Neuronal stem cell (in vitro differentiated cells): ENCODE measurements around the gene OPN5.

Experiments
- DNase-seq: peaks from one replicate; pipeline ENCODE4 v3.0.0-alpha.2; 2013; ENCODE audit warnings: low spot score
- H2AFZ ChIP-seq: one replicate; pipeline ENCODE4 v1.6.1; 2013; ENCODE audit warnings: mild to moderate bottlenecking, low read length, inconsistent platforms
- H2AK5ac ChIP-seq: 2 replicates; pipeline ENCODE4 v1.6.1; 2013; ENCODE audit warnings: low read depth, mild to moderate bottlenecking, inconsistent platforms, low read length, moderate library complexity, mixed read lengths
- H2BK120ac ChIP-seq: 2 replicates; pipeline ENCODE4 v1.6.1; 2013; ENCODE audit warnings: low read depth, mild to moderate bottlenecking, inconsistent platforms, low read length, moderate library complexity, mixed read lengths
- H2BK12ac ChIP-seq: one replicate; pipeline ENCODE4 v1.6.1; 2013; ENCODE audit warnings: low read length, inconsistent platforms
- H2BK15ac ChIP-seq: 2 replicates; pipeline ENCODE4 v1.6.1; 2013; ENCODE audit warnings: mild to moderate bottlenecking, low read length, inconsistent platforms, mixed read lengths
- H2BK5ac ChIP-seq: one replicate; pipeline ENCODE4 v1.6.1; 2013; ENCODE audit warnings: inconsistent platforms, mild to moderate bottlenecking, low read length, moderate library complexity
- H3K14ac ChIP-seq: one replicate; pipeline ENCODE4 v1.6.1; 2013; ENCODE audit warnings: low read length, inconsistent platforms
- H3K18ac ChIP-seq: 2 replicates; pipeline ENCODE4 v1.6.1; 2013; ENCODE audit warnings: low read length, inconsistent platforms
- H3K23ac ChIP-seq: 2 replicates; pipeline ENCODE4 v1.6.1; 2013; ENCODE audit warnings: low read depth, mild to moderate bottlenecking, mixed read lengths, low read length, inconsistent platforms; ENCODE audit not compliant: poor library complexity
- H3K27ac ChIP-seq: replicated peaks from 3 replicates; pipeline ENCODE4 v1.5.1; 2013; ENCODE audit warnings: low read length, inconsistent platforms
- H3K27me3 ChIP-seq, 3 experiments: 2 replicates each; pipeline ENCODE4 v1.6.1; 2013; ENCODE audit warnings: low read length in 3 of 3, mild to moderate bottlenecking in 2 of 3, inconsistent platforms in 1 of 3, low read depth in 1 of 3, mixed read lengths in 1 of 3, moderate library complexity in 1 of 3; ENCODE audit not compliant: control insufficient read depth in 3 of 3, insufficient read depth in 3 of 3
- H3K36me3 ChIP-seq, 2 donors: replicated peaks in 1 of 2; 2 replicates each; pipeline ENCODE4 v1.6.1; 2013; ENCODE audit warnings: low read length in 2 of 2; ENCODE audit not compliant: control insufficient read depth in 2 of 2, insufficient read depth in 2 of 2
- H3K4ac ChIP-seq: 2 replicates; pipeline ENCODE4 v1.6.1; 2013; ENCODE audit warnings: inconsistent platforms, mild to moderate bottlenecking, low read length, moderate library complexity
- H3K4me1 ChIP-seq, 2 donors: 1 replicate in 1 of 2; 2 replicates in 1 of 2; pipeline ENCODE4 v1.6.1; 2013; ENCODE audit warnings: low read length in 2 of 2, low read depth in 1 of 2; ENCODE audit not compliant: control insufficient read depth in 2 of 2, insufficient read depth in 1 of 2
- H3K4me2 ChIP-seq: one replicate; pipeline ENCODE4 v1.6.1; 2013; ENCODE audit warnings: mild to moderate bottlenecking, low read length, inconsistent platforms; ENCODE audit not compliant: insufficient read depth, poor library complexity, severe bottlenecking
- H3K4me3 ChIP-seq, 2 donors: 2 replicates each; pipeline ENCODE4 v1.5.1; 2013; ENCODE audit warnings: low read length in 2 of 2, mild to moderate bottlenecking in 2 of 2, inconsistent platforms in 1 of 2, moderate library complexity in 1 of 2
- H3K79me1 ChIP-seq: one replicate; pipeline ENCODE4 v1.6.1; 2013; ENCODE audit warnings: low read depth, mild to moderate bottlenecking, inconsistent platforms, low read length, moderate library complexity
- H3K9ac ChIP-seq: one replicate; pipeline ENCODE4 v1.6.1; 2013; ENCODE audit warnings: mild to moderate bottlenecking, low read depth, low read length, inconsistent platforms; ENCODE audit not compliant: poor library complexity
- H3K9me3 ChIP-seq, 2 donors: replicated peaks in 1 of 2; 2 replicates each; pipeline versions ENCODE3 to v1.6.1; 2013; ENCODE audit warnings: low read length in 2 of 2, mild to moderate bottlenecking in 2 of 2, inconsistent platforms in 1 of 2, low read depth in 1 of 2, mixed read lengths in 1 of 2, moderate library complexity in 1 of 2; ENCODE audit not compliant: control insufficient read depth in 2 of 2, insufficient read depth in 1 of 2
- H4K8ac ChIP-seq: one replicate; pipeline ENCODE4 v1.6.1; 2013; ENCODE audit warnings: low read depth, mild to moderate bottlenecking, inconsistent platforms, low read length, moderate library complexity
- H4K91ac ChIP-seq: one replicate; pipeline ENCODE4 v1.6.1; 2013; ENCODE audit warnings: low read length, low read depth, mild to moderate bottlenecking, inconsistent platforms; ENCODE audit not compliant: poor library complexity
- WGBS, 2 donors: extraction: QIAGEN DNeasy Blood & Tissue Kit; methylation state at CpG; one replicate each; pipeline ENCODE4 v1.1.7; 2013; ENCODE audit warnings: missing lambda C conversion rate in 2 of 2, mixed read lengths in 1 of 2; ENCODE audit not compliant: insufficient read length in 2 of 2, insufficient replicate concordance in 1 of 2; ENCODE audit errors: extremely low coverage in 2 of 2; 5-methylcytosine and 5-hydroxymethylcytosine counted together

Gene OPN5

GRCh38 chr6:47859175-47859574 lies 77.3 kb downstream of the OPN5 start:
- Histone ChIP-seq H3K27me3 (no peaks in the 10 kb centered on the region), H3K14ac (no peak overlapping the region), H2BK15ac (no peak overlapping the region), H2AK5ac (no peak overlapping the region), H3K4me2 (no peak overlapping the region), H3K4me3 (no peak overlapping the region), H3K4ac (no peak overlapping the region), H2BK12ac (no peak overlapping the region), H3K27ac (no peak overlapping the region), H3K23ac (no peak overlapping the region), H4K8ac (no peak overlapping the region), H2BK5ac (no peak overlapping the region), H3K36me3 (no peaks in the 10 kb centered on the region), H3K18ac (no peak overlapping the region), H3K79me1 (no peaks in the 10 kb centered on the region), H3K4me1 (peaks cover 0 to 2% of the 10 kb centered on the region in 2 donors), H4K91ac (no peak overlapping the region), H3K9ac (no peak overlapping the region), H2BK120ac (no peak overlapping the region), H3K9me3 (no peaks in the 10 kb centered on the region), H2AFZ (no peak overlapping the region)
- WGBS, 2 donors: no CpG with 5 or more reads among the region's 1 CpG
- no peak for DNase-seq

GRCh38 chr6:47862731-47863130 lies 80.9 kb downstream of the OPN5 start:
- Histone ChIP-seq H3K4me1 (peaks cover 0 to 2% of the 10 kb centered on the region in 2 donors), H3K79me1 (no peaks in the 10 kb centered on the region), H3K4me2 (no peak overlapping the region), H4K91ac (no peak overlapping the region), H3K18ac (no peak overlapping the region), H2AK5ac (no peak overlapping the region), H3K27me3 (no peaks in the 10 kb centered on the region), H3K9me3 (no peaks in the 10 kb centered on the region), H3K9ac (no peak overlapping the region), H2BK120ac (no peak overlapping the region), H2BK15ac (no peak overlapping the region), H3K36me3 (no peaks in the 10 kb centered on the region), H4K8ac (no peak overlapping the region), H2BK12ac (no peak overlapping the region), H3K4me3 (no peak overlapping the region), H3K27ac (no peak overlapping the region), H2BK5ac (no peak overlapping the region), H2AFZ (no peak overlapping the region), H3K23ac (no peak overlapping the region), H3K14ac (no peak overlapping the region), H3K4ac (no peak overlapping the region)
- no peak for DNase-seq
- no CpG with 5 or more reads among the region's 1 CpG for WGBS, 2 donors

- WGBS, 2 donors: no CpG with 5 or more reads among the region's 2 CpGs
- H3K4me2 ChIP-seq: no peak overlapping the region
- H3K4me1 ChIP-seq: no peaks in the 10 kb centered on the region
- no peak overlapping the region for H3K4me3 ChIP-seq
- H2BK15ac ChIP-seq: no peak overlapping the region
- H3K23ac ChIP-seq: no peak overlapping the region
- no peak overlapping the region for H3K18ac ChIP-seq
- H3K9me3 ChIP-seq: no peaks in the 10 kb centered on the region
- no peak overlapping the region for H2AK5ac ChIP-seq
- no peak overlapping the region for H3K27ac ChIP-seq
- H2AFZ ChIP-seq: no peak overlapping the region
- H4K8ac ChIP-seq: no peak overlapping the region
- no peak overlapping the region for H2BK5ac ChIP-seq
- H4K91ac ChIP-seq: no peak overlapping the region
- no peaks in the 10 kb centered on the region for H3K27me3 ChIP-seq
- no peaks in the 10 kb centered on the region for H3K79me1 ChIP-seq
- no peak overlapping the region for H3K14ac ChIP-seq
- H3K4ac ChIP-seq: no peak overlapping the region
- H3K9ac ChIP-seq: no peak overlapping the region
- no peaks in the 10 kb centered on the region for H3K36me3 ChIP-seq
- DNase-seq: no peak
- H2BK12ac ChIP-seq: no peak overlapping the region
- no peak overlapping the region for H2BK120ac ChIP-seq
Measured at GRCh38 chr6:47865206-47865605, 83.4 kb downstream of the OPN5 start.

- no peak overlapping the region for H2BK120ac ChIP-seq
- no peak overlapping the region for H3K14ac ChIP-seq
- H3K4me3 ChIP-seq: no peak overlapping the region
- peaks cover 0 to 2% of the 10 kb centered on the region in 2 donors for H3K36me3 ChIP-seq
- H3K4me1 ChIP-seq: no peaks in the 10 kb centered on the region
- WGBS, 2 donors: no CpG with 5 or more reads among the region's 1 CpG
- no peaks in the 10 kb centered on the region for H3K79me1 ChIP-seq
- H3K27ac ChIP-seq: no peak overlapping the region
- no peak overlapping the region for H4K91ac ChIP-seq
- no peak overlapping the region for H2BK15ac ChIP-seq
- H3K4me2 ChIP-seq: no peak overlapping the region
- DNase-seq: no peak
- no peak overlapping the region for H3K9ac ChIP-seq
- H2BK12ac ChIP-seq: no peak overlapping the region
- no peak overlapping the region for H3K23ac ChIP-seq
- no peak overlapping the region for H2BK5ac ChIP-seq
- no peak overlapping the region for H2AK5ac ChIP-seq
- no peak overlapping the region for H4K8ac ChIP-seq
- H2AFZ ChIP-seq: no peak overlapping the region
- no peaks in the 10 kb centered on the region for H3K27me3 ChIP-seq
- H3K9me3 ChIP-seq: no peaks in the 10 kb centered on the region
- no peak overlapping the region for H3K4ac ChIP-seq
- no peak overlapping the region for H3K18ac ChIP-seq
Measured at GRCh38 chr6:47875593-47875992, 93.8 kb downstream of the OPN5 start.
